IMR-90 (cell line): ENCODE data around the gene ZMIZ1. TPM values are rescaled to one million over a fixed set of nuclear protein-coding genes. Genes with fewer than 3 reads are reported as not detected.
A peak's percentile ranks its signal among the peaks of the same experiment; 100 is the strongest.

ENCODE experiments used
- ATAC-seq: fragments of 200-7000 bp; cut with Tn5 transposase; 2 replicates; pipeline ENCODE4 v1.9.1; 2020; ENCODE audit warnings: low read depth, mild to moderate bottlenecking, moderate library complexity
- BruUV-seq: library from RNA; stranded (reverse); fragments of 400-500 nt; replicated peaks from 2 replicates; lab custom pipeline; 2021; lab: Mats Ljungman, UMichigan
- CTCF ChIA-PET: fragments of 300-600 bp; formaldehyde crosslinking; extraction: SDS; loops from one replicate; lab custom pipeline; 2021; ENCODE audit warnings: antibody characterized with exemption; lab: Yijun Ruan, JAX
- POLR2A ChIA-PET: fragments of 300-600 bp; sonication (Branson Sonifier 250); formaldehyde crosslinking; loops from one replicate; lab custom pipeline; 2022; ENCODE audit warnings: antibody characterized with exemption; ENCODE audit not compliant: unreplicated experiment; lab: Charles Lee
- DNase-seq: peaks from one replicate; pipeline ENCODE4 v3.0.0; 2013
- H2AFZ ChIP-seq: replicated peaks from 2 replicates; pipeline ENCODE3; 2013; ENCODE audit warnings: low read length, mild to moderate bottlenecking; ENCODE audit not compliant: poor library complexity
- H2AK5ac ChIP-seq: 2 replicates; pipeline ENCODE4 v1.6.1; 2013; ENCODE audit warnings: low read depth, low read length, inconsistent platforms
- H2AK9ac ChIP-seq: replicated peaks from 2 replicates; pipeline ENCODE3; 2013; ENCODE audit warnings: mild to moderate bottlenecking, low read depth, low read length, moderate library complexity; ENCODE audit not compliant: poor library complexity
- H2BK120ac ChIP-seq: 2 replicates; pipeline ENCODE4 v1.6.1; 2013; ENCODE audit warnings: low read depth, low read length, inconsistent platforms
- H2BK15ac ChIP-seq: 3 replicates; pipeline ENCODE4 v1.6.1; 2013; ENCODE audit warnings: low read depth, low read length, inconsistent platforms
- H2BK20ac ChIP-seq: 2 replicates; pipeline ENCODE4 v1.6.1; 2013; ENCODE audit warnings: low read depth, mild to moderate bottlenecking, inconsistent platforms, low read length, moderate library complexity
- H2BK5ac ChIP-seq: 2 replicates; pipeline ENCODE4 v1.6.1; 2013; ENCODE audit warnings: mild to moderate bottlenecking, low read depth, low read length, inconsistent platforms; ENCODE audit not compliant: poor library complexity, severe bottlenecking
- H3K14ac ChIP-seq: replicated peaks from 2 replicates; pipeline ENCODE4 v1.6.1; 2013; ENCODE audit warnings: low read depth, low read length, inconsistent platforms
- H3K18ac ChIP-seq: 2 replicates; pipeline ENCODE4 v1.6.1; 2013; ENCODE audit warnings: low read depth, low read length, control low read depth
- H3K23ac ChIP-seq: 2 replicates; pipeline ENCODE4 v1.6.1; 2013; ENCODE audit warnings: low read depth, low read length, inconsistent platforms
- H3K27ac ChIP-seq: 2 replicates; pipeline ENCODE4 v1.5.1; 2013; ENCODE audit warnings: mild to moderate bottlenecking, control low read depth, low read length; ENCODE audit not compliant: insufficient read depth
- H3K27me3 ChIP-seq: 2 replicates; pipeline ENCODE4 v1.6.1; 2013; ENCODE audit warnings: low read length; ENCODE audit not compliant: control insufficient read depth, insufficient read depth
- H3K36me3 ChIP-seq: 2 replicates; pipeline ENCODE4 v1.6.1; 2013; ENCODE audit warnings: low read length, mixed read lengths; ENCODE audit not compliant: control insufficient read depth, insufficient read depth
- H3K4ac ChIP-seq: 2 replicates; pipeline ENCODE4 v1.6.1; 2013; ENCODE audit warnings: low read depth, low read length, inconsistent platforms
- H3K4me1 ChIP-seq: 2 replicates; pipeline ENCODE4 v1.6.1; 2013; ENCODE audit warnings: low read length, mixed read lengths; ENCODE audit not compliant: control insufficient read depth, insufficient read depth
- H3K4me2 ChIP-seq: 2 replicates; pipeline ENCODE4 v1.6.1; 2013; ENCODE audit warnings: low read depth, mild to moderate bottlenecking, control low read depth, low read length, moderate library complexity
- H3K4me3 ChIP-seq: 2 replicates; pipeline ENCODE4 v1.5.1; 2013; ENCODE audit warnings: low read depth, mild to moderate bottlenecking, control low read depth, low read length, moderate library complexity; ENCODE audit not compliant: insufficient read depth
- H3K56ac ChIP-seq: 2 replicates; pipeline ENCODE4 v1.6.1; 2013; ENCODE audit warnings: low read length, inconsistent platforms; ENCODE audit not compliant: insufficient read depth; ENCODE audit errors: extremely low read depth
- H3K79me1 ChIP-seq, 2 experiments: 2 replicates each; pipeline ENCODE4 v1.6.1; 2013; ENCODE audit warnings: low read length in 2 of 2, inconsistent platforms in 1 of 2, low read depth in 1 of 2
- H3K9ac ChIP-seq: 2 replicates; pipeline ENCODE4 v1.6.1; 2013; ENCODE audit warnings: low read depth, low read length, control low read depth
- H3K9me1 ChIP-seq: 2 replicates; pipeline ENCODE4 v1.6.1; 2013; ENCODE audit warnings: low read length, inconsistent platforms; ENCODE audit not compliant: insufficient read depth
- H3K9me3 ChIP-seq: 2 replicates; pipeline ENCODE4 v1.6.1; 2013; ENCODE audit warnings: low read length; ENCODE audit not compliant: control insufficient read depth, insufficient read depth
- H4K20me1 ChIP-seq: 2 replicates; pipeline ENCODE4 v1.6.1; 2013; ENCODE audit warnings: low read length, inconsistent platforms; ENCODE audit not compliant: insufficient read depth
- H4K5ac ChIP-seq: 2 replicates; pipeline ENCODE4 v1.6.1; 2013; ENCODE audit warnings: mild to moderate bottlenecking, low read depth, low read length, control low read depth
- H4K8ac ChIP-seq, 2 experiments: 2 replicates each; pipeline ENCODE4 v1.6.1; 2013; ENCODE audit warnings: low read depth in 2 of 2, low read length in 2 of 2, control low read depth in 1 of 2, inconsistent platforms in 1 of 2
- H4K91ac ChIP-seq: 2 replicates; pipeline ENCODE4 v1.6.1; 2013; ENCODE audit warnings: low read depth, low read length, inconsistent platforms; ENCODE audit not compliant: insufficient read depth
- FOS ChIP-seq: fragments of 150-350 bp; IDR thresholded peaks from 2 replicates; pipeline ENCODE4 v1.6.1; 2016; ENCODE audit warnings: low read depth, low read length
- MAZ ChIP-seq: IDR thresholded peaks from 2 replicates; pipeline ENCODE4 v1.6.1; 2012; ENCODE audit warnings: low read depth, mild to moderate bottlenecking, low read length, improper control_type of control experiment, moderate library complexity, borderline replicate concordance
- RAD21 ChIP-seq: IDR thresholded peaks from 2 replicates; pipeline ENCODE4 v1.6.1; 2012; ENCODE audit warnings: low read length, improper control_type of control experiment
- WGBS, 2 experiments: methylation state at CpG; one replicate each; pipeline versions ENCODE4 v1.1.5 to v1.1.7; 2013; ENCODE audit warnings: missing lambda C conversion rate in 2 of 2; ENCODE audit not compliant: insufficient read length in 1 of 2; ENCODE audit errors: extremely low coverage in 2 of 2; 5-methylcytosine and 5-hydroxymethylcytosine counted together
- dilution Hi-C: fragments of 300-500 bp; cut with HindIII; formaldehyde crosslinking; loops from one replicate; pipeline ENCODE4 v1.14.3; 2018; ENCODE audit warnings: low sequenced_read_pairs; ENCODE audit not compliant: unreplicated experiment
- in situ Hi-C: fragments of 300-500 bp; cut with MboI; formaldehyde crosslinking; loops from 3 replicates; pipeline ENCODE4 v1.14.3; 2019; ENCODE audit warnings: low sequenced_read_pairs, inconsistent platforms, mixed read lengths
- intact Hi-C: fragments of 100-400 bp; cut with micrococcal nuclease; formaldehyde crosslinking; loops from 2 replicates; pipeline ENCODE4 v1.10.0; 2022
- polyA plus RNA-seq, 3 experiments: library from polyadenylated mRNA; depleted of rRNA; stranded (reverse); fragments of >200 nt; gene quantifications; 2 replicates each; pipeline ENCODE4 v1.2.3, GENCODE V29; 2012; ENCODE audit warnings: low replicate concordance in 1 of 3
- total RNA-seq: library from RNA; depleted of rRNA; stranded (reverse); fragments of >200 nt; gene quantifications from 2 replicates; pipeline ENCODE4 v1.2.3, GENCODE V29; 2012

Gene ZMIZ1
- total and polyA plus RNA-seq, 2 of the 4 experiments (the other 2 are of a cell fraction), result 6.6 to 48.7 TPM

GRCh38 chr10:79189853-79190435, 121.2 kb downstream of the ZMIZ1 start:
- DNase-seq (peak; percentile 19), ATAC-seq (peak; percentile 10; the same call in 1 of the 2 replicates)
- H2BK20ac ChIP-seq, result no peak overlapping the region
- H3K27ac ChIP-seq, result peak overlapping the region; percentile 14; the same call in 1 of the 2 replicates
- no peak overlapping the region; a peak in 1 of 4 replicates for H4K8ac ChIP-seq
- H3K56ac ChIP-seq, result no peak overlapping the region
- ChIA-PET POLR2A (no interaction called here), CTCF (no interaction called here)
- H3K4me3 ChIP-seq, result no peak overlapping the region
- peak; percentile 26; the same call in 1 of the 2 replicates for TF ChIP-seq MAZ
- TF ChIP-seq FOS, result no peak
- no peak; the same call in 1 of the 2 replicates for TF ChIP-seq RAD21
- H2BK120ac ChIP-seq, result no peak overlapping the region
- no peak overlapping the region for H4K5ac ChIP-seq
- H3K9me1 ChIP-seq, result peaks cover 55% of the 10 kb centered on the region
- no peak overlapping the region for H2AFZ ChIP-seq
- 0 out of 2 replicates have a peak overlapping the region, but pooled peaks have one; percentile 35 for H3K14ac ChIP-seq
- H3K4ac ChIP-seq, result no peak overlapping the region; the same call in 1 of the 2 replicates
- peak overlapping the region; percentile 8; the same call in 1 of the 2 replicates for H3K18ac ChIP-seq
- peak overlapping the region; percentile 26; the same call in 1 of the 2 replicates for H3K23ac ChIP-seq
- peaks cover 45% of the 10 kb centered on the region for H3K4me1 ChIP-seq
- peaks cover 41% of the 10 kb centered on the region for H4K20me1 ChIP-seq
- H2AK5ac ChIP-seq, result no peak overlapping the region
- no TSS peak for BruUV-seq
- no peak overlapping the region for H3K9ac ChIP-seq
- H2BK5ac ChIP-seq, result no peak overlapping the region
- no peaks in the 10 kb centered on the region for H3K27me3 ChIP-seq
- intact Hi-C loops, result loop anchor here (10.0 kb wide), 1 partner anchor 245 kb away; no protein-coding TSS in a partner anchor
- no peaks in the 10 kb centered on the region for H3K9me3 ChIP-seq
- peaks cover 62 to 98% of the 10 kb centered on the region in 2 experiments for H3K79me1 ChIP-seq
- no peak overlapping the region for H2AK9ac ChIP-seq
- 100% methylated on average over 3 of the region's 10 CpGs; no CpG with 5 or more reads in 1 of the 2 experiments for WGBS, 2 experiments
- no peak overlapping the region for H4K91ac ChIP-seq
- H3K36me3 ChIP-seq, result peaks cover 36% of the 10 kb centered on the region
- dilution Hi-C loops, result no loop called here
- no peak overlapping the region for H2BK15ac ChIP-seq
- in situ Hi-C loops, result loop anchor here (5.0 to 10.0 kb wide), 2 partner anchors 108 to 985 kb away; no protein-coding TSS in a partner anchor
- no peak overlapping the region for H3K4me2 ChIP-seq
